Measurements from ENCODE around the gene CEACAM19.
"Not testable (repeated sequence)": the region's sequence is repeated elsewhere in the genome, so short reads cannot be mapped to it uniquely, and the experiment has no call there.

The CEACAM19 gene

DNA sequence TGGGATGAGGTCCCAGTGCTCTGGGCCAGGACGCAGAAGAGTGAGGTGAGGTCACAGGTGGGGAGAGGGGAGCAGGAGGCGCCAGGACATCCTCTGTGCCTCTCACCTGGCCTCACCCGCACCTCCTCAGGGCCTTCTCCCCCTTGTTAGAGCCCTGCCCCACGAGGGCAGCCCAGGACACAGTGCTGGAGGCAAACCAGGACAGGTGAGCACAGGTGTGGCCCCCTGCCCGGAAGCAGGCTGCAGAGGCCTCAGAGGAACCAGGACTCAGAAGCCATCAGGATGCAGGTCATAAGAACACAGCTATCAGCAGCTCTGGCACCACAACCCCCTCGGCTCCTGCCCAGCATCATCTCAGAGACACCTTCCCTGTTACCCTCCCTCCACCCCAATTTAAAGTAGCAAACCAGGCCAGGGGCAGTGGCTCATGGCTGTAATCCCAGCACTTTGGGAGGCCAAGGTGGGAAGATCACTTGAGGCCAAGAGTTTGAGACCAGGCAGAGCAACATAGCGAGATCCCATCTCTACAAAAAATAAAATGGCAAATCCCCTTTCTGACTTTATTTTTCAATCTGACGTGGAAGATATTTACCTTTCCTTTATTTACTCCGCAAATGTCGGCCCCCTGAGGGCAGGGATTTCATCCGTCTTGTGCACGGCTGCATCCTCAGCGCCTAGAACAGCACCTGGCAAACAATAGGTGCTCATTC lies 27.4 kb downstream of the CEACAM19 start, which contains the start of gene CEACAM16:
TSS of gene CEACAM16 (plus strand) at position 660 of the 710 bp plus-strand sequence. CDS start 2,306 bp downstream, outside the sequence.
- no peak for DNase-seq (ENCODE audit: low read depth in 2 of 3, low spot score in 2 of 3)

DNA sequence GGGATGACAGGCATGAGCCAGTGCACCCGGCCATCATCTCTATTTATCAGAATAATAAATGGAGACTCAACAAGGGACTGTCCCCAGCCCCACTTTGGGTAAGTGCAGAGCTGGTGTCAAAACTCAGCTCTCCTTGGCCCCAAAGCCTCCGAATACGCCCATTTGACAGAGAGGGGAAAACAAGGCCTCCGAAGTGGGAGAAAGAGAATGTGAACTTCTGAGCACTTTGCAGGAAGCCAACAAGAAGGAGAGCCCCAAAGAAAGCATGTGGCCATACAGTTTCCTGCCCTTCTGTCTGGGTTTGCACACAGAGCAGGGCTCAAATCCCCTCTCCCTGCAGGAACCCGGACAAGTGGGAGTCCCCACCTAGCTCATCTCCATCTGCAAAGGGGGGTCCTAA lies 29.3 kb downstream of the CEACAM19 start:
- no peak for DNase-seq (ENCODE audit: low read depth in 2 of 3, low spot score in 2 of 3)

DNA sequence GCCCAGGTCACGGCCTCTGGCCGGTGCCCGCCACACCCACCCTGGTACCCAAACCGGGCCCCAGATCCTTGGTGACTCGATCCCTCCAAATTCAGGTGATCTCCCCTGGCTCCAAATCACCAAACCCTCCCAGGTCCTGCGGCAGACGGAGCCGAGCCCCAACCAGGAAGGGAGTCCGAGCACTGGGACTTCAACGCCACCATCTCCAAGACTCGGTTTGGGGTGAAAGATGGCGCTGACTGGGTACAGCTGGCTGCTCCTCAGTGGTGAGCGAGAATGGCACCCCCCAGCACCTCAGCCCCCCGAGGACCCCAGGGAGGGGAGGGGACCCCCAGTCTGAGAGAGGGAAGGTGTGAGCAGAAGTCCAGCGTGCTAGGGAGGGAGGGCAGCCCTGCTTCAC lies 29.9 kb downstream of the CEACAM19 start:
- DNase-seq (ENCODE audit: low read depth in 2 of 3, low spot score in 2 of 3) = no peak

DNA sequence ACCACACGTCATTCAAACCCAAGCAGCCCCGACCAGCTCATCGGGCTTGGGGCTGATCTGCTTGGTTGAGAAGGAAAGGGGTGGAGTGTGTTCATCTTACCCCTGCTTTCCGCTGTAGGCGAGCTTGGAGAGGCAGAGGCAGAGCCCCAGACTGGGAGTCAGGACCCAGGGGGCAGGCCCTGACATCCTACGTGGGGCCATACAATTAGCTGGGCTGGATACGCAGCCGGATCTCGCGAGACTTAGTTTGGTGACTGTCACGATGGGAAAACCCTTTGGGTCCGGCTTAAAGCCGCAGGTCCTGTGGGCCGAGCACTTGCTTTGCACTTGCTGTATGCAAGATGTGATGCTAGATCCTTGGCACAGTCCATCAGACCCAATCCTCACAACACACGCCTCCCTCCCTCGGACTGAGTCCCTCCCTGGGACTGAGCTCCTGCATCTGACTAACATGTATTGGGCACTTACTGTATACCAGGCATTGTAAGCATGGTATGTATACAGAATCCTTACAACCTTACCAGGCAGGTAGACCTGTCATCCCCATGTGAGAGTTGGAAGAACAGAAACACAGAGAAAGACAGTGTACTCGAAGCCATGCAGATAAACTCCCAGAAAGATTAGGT lies 31.4 kb downstream of the CEACAM19 start:
- no peak for DNase-seq (ENCODE audit: low read depth in 2 of 3, low spot score in 2 of 3)

DNA sequence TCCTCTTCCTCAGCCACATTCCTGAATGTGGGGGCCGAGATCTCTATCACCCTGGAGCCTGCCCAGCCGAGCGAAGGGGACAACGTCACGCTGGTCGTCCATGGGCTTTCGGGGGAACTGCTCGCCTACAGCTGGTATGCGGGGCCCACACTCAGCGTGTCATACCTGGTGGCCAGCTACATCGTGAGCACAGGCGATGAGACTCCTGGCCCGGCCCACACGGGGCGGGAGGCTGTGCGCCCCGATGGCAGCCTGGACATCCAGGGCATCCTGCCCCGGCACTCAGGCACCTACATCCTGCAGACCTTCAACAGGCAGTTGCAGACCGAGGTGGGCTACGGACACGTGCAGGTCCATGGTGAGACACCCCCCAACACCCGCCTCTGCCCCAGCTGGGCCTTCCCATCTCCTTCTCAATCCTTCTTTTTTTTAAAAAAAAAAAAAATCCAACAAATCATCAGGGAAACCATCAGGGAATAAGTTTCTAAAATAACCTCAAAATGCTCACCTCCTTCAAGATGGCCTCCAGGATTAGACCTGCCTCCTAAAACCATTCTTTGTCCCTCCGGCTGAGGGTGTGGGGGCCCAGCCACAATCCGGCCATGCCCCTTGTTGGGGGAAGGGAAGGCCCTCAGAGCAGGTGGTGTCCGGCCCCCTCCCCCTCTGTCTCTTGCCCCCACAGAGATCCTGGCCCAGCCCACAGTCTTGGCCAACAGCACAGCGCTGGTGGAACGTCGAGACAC lies 32.2 kb downstream of the CEACAM19 start:
- DNase-seq (ENCODE audit: low read depth in 2 of 3, low spot score in 2 of 3) = no peak

DNA sequence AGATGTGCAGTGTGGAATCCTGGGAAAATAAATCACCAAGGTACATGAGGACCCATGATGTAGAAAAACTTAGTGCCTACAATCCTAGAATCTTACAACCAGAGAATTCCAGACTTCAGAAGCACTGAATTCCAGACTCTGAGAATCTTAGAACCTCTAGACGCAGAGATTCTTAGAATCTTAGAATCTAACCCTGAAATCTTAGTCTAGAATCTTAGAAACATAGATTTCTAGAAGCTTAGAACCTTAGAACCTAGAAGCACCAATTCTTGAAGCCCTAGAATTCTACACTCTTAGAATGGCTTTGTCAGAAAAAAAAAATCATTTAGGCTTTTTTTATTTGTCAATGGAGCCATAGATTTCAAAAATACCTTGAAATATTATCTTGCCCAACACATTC lies 33.7 kb downstream of the CEACAM19 start:
- DNase-seq (ENCODE audit: low read depth in 2 of 3, low spot score in 2 of 3) = no peak

DNA sequence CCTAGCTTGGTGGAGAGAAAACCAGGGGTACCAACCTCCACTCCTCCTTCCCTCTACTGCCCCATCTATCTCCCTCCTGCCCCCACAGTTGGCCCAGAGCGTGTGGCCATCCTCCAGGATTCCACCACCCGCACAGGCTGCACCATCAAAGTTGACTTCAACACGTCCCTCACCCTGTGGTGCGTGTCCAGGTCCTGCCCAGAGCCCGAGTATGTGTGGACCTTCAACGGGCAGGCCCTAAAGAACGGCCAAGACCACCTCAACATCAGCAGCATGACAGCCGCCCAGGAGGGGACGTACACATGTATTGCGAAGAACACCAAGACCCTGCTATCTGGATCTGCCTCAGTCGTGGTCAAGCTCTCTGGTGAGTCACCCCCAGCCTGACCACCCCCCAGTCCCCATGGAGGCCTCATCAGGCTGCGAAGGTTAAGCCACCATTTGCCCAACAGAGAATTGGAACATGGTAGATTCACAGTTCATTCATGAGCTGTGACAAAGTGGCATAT lies 34.3 kb downstream of the CEACAM19 start:
- no peak for DNase-seq (ENCODE audit: low read depth in 2 of 3, low spot score in 2 of 3)

DNA sequence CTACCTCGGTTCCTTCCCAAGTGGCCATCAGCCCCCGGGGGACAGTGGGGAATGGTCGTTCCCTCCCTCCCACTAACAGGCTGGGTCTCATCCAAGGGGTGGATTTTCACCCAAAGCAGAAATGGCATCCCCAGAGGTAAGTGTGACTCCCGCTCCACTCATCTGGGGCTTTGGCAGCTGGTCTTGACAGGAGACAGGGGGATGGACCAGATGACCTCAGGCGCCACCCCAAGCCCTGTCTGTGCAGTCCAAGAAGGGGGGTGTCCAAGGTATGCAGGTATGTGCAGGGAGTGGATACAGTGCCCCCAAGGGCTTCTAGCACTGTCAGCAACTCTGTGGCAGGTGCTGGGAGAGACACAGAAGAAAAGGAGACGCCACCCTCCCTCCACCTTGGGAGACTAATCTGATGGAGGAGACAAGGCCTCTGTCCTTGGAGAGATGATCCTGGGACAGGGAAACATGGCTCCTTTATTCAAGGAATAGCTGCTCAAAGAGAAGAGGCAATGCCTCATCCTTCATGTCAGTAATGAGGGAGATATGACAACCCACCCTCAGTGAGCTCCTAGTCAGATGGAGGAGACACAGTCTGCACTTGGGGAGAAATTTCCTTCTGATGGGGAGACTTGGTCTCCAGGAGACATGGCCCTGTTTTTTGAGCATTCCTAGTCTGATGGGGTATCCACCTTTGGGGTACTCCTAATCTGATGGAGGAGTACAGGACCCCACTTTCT lies 35.4 kb downstream of the CEACAM19 start:
- no peak for DNase-seq (ENCODE audit: low read depth in 2 of 3, low spot score in 2 of 3)

DNA sequence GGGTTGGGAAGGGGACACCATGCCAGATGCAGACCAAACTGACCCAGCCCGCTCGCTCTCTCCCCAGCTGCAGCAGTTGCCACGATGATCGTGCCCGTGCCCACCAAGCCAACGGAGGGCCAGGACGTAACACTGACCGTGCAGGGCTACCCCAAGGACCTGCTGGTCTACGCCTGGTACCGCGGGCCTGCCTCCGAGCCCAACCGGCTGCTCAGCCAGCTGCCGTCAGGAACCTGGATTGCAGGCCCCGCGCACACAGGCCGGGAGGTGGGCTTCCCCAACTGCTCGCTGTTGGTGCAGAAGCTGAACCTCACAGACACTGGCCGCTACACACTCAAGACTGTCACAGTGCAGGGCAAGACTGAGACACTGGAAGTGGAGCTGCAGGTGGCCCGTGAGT lies 36.5 kb downstream of the CEACAM19 start:
- DNase-seq (ENCODE audit: low read depth in 2 of 3, low spot score in 2 of 3) = no peak

DNA sequence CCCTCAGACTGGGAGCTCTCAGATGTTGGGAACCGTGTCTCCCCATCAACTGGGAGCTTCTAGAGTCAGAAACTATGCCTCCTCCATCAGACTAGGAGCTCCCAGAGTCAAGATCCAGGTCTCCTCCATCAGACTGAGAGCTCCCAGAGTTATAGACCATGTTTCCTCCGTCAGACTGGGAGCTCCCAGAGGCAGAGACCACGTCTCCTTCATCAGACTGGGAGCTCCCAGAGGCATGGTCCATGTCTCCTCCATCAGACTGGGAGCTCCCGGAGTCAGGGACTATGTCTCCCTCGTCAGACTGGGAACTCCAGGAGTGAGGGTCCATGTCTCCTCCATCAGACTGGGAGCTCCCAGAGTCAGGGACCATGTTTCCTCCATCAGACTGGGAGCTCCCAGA lies 37.7 kb downstream of the CEACAM19 start:
- no peak for DNase-seq (ENCODE audit: low read depth in 2 of 3, low spot score in 2 of 3)

DNA sequence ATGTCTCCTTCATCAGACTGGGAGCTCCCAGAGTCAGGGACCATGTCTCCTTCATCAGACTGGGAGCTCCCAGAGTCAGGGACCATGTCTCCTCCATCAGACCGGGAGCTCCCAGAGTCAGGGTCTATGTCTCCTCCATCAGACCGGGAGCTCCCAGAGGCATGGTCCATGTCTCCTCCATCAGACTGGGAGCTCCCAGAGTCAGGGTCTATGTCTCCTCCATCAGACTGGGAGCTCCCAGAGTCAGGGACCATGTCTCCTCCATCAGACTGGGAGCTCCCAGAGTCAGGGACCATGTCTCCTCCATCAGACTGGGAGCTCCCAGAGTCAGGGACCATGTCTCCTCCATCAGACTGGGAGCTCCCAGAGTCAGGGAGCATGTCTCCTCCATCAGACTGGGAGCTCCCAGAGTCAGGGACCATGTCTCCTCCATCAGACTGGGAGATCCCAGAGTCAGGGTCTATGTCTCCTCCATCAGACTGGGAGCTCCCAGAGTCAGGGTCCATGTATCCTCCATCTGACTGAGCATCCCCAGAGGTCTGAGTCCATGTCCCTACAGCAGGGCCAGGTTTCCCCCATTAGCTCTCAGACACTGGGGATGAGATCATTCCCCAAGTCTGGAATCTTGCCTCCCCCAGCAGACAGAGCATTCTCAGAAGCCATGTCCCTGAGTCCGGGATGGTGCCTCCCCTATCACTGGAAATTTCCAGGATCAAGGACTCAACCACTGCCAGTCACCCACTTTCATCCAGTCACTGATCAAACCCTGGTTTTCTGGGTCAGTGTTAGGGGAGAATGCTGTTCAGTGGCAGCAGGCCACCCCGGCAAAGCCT lies 38.4 kb downstream of the CEACAM19 start:
- DNase-seq (ENCODE audit: low read depth in 2 of 3, low spot score in 2 of 3) = not testable (repeated sequence)

DNA sequence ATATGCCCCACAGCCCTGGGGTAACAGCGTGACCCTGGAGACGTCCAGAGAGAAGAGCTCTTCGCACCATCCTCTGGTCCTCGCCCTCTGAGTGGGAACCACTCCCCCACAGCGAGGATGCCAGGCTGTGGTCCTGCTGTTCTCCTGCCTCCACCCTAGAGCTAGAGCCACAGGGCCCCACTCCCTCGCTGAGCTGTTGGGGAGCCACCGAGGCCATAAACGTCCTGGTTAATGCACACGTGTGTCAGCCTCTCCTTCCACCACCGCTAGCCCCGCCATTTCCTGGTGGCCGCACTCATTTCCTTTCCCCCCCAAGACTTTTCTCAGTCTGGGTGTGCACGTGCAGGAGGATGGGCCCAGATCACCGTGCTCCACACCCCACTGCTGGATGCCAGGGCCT lies 39.2 kb downstream of the CEACAM19 start:
- no peak for DNase-seq (ENCODE audit: low read depth in 2 of 3, low spot score in 2 of 3)

DNA sequence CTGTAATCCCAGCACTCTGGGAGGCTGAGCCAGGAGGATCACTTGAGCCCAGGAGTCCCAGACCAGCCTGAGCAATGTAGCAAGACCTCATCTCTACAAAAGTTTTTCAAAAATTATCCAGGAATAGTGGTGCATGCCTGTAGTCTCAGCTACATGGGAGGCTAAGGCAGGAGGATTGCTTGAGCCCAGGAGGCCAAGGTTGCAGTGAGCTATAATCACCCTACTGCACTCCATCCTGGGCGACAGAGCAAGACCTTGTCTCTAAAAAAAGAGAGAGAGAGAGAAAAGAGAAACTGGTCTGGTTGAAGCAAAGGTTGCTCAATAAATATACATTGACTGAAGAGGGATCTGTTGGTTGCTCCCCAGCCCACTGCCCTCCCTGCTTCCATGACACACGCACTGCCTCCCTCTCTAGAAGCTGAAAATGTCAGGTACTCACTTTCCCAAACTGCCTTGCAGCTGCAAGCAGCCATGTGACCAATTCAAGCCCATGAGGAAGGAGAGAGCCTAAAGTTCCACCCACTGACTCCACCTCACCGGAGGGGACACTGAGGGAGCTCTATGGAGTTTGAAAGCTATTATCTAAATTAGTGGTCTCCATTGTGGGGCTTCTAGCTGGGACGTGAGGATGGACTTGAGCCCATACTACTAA lies 41.7 kb downstream of the CEACAM19 start:
- no peak for DNase-seq (ENCODE audit: low read depth in 2 of 3, low spot score in 2 of 3)

DNA sequence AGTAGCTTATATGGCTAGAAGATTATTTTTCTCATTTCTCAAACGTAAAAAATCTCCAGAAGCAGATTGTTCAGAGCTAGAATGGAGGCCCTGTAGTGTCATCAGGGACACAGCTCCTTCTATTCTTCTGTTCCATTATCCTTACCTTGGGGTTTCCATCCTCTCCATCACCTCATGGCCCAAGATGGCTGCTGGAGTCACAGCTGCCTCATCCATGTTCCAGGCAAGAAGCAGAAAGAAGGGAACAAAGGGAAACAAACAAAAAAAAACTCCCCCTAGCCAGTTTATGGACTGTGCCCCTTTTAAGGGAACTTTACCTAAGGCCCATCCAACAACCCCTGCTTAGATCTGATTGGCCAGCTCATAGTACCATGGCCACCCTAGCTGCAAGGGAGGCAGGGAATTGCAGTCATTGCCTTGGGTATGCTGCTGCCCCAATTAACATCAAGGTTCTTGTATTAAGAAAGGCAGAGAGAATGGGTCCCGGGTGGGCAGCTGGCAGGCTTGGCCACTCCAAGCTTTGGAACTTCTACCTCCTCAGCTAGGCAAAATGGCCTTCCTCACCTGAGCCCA lies 43.4 kb downstream of the CEACAM19 start:
- no peak for DNase-seq (ENCODE audit: low read depth in 2 of 3, low spot score in 2 of 3)

DNA sequence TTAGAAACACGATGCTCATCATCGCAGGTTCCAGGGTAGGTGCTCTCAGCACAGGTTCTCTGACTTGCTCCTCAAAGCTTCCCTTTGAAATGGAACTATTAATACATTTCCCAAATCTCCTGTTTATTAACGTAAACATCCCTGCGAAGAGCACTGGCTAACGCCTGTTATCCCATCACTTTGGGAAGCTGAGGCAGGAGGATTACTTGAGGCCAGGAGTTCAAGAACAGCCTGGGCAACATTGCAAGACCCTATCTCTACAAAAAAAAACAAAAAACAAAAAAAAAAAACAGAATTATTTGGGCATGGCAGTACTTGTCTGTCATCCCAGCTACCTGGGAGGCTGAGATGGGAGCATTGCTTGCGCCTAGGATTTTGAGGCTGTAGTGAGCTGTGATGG lies 46.3 kb downstream of the CEACAM19 start:
- no peak for DNase-seq (ENCODE audit: low read depth in 2 of 3, low spot score in 2 of 3)

DNA sequence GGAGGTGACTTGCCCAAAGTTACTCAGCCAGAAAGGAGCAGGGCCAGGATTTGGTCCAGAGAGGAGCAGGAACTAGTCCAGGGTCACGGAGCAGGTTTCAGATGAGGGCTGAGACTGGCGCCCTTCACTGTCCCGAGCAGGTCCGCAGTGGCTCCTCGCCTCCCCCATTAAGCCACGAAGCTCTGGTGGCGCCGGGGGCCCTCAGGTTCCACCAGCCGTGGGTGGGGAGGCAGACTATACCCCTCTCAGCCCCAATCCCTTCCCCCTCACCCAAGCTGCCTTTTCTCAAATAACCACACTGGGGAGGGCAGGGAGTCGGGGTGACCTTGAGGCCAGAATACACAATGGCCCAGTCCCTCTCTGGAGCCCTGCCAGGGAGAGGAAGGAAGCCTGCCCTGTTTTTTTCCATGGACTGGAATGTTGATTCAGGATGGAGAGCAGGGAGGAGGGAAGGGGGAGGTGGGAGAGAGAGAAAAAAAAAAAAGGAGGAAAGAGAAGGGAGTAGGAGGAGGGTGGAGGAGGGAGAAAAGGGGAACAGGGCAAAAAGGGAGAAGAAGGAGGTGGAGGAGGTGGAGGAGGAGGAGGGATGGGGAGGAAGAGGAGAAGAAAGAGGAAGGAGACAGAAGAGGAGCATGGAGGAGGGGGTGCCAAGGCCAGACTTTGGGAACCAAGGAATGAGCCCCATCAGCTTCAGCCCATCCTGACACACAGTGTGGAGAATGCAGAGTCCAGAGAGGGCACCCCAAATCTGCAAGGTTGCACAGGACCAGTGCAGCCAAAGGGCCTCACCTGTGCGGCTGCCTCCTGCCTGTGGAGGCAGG lies 47.4 kb downstream of the CEACAM19 start:
- DNase-seq (ENCODE audit: low read depth in 2 of 3, low spot score in 2 of 3) = no peak

DNA sequence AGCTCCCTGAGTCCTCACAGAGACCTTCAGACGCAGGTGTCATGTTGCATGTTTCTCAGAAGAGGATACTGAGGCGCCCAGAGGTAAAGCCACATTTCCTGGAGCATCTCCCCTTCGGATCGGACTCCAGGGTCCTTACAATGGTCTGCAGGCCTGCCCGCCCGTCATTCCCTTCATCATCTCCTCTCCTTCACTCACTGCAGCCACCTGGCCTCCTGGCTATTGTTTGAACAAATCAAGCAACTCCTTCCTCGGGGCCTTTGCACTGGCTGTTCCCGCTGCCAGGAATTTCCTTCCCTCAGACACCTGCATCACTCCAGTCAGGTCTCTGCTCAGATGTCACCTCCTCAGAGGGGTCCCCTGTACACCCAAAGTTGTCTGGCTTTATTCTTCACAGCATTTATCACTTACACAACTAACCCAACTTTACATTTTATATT lies 48.0 kb downstream of the CEACAM19 start:
- no peak for DNase-seq (ENCODE audit: low read depth in 2 of 3, low spot score in 2 of 3)

DNA sequence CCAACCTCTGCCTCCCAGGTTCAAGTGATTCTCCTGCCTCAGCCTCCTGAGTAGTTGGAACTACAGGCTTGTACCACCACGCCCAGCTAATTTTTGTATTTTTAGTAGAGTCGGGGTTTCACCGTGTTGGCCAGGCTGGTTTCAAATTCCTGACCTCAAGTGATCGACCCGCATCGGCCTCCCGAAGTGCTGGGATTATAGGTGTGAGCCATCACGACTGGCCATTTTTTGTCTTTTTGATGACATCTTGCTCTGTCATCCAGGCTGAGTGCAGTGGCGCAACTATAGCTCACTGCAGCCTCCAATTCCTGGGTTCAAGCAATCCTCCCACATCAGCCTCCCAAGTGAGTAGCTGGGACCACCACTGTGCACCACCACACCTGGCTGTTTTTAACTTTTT lies 49.1 kb downstream of the CEACAM19 start:
- DNase-seq (ENCODE audit: low read depth in 2 of 3, low spot score in 2 of 3) = not testable (repeated sequence)

DNA sequence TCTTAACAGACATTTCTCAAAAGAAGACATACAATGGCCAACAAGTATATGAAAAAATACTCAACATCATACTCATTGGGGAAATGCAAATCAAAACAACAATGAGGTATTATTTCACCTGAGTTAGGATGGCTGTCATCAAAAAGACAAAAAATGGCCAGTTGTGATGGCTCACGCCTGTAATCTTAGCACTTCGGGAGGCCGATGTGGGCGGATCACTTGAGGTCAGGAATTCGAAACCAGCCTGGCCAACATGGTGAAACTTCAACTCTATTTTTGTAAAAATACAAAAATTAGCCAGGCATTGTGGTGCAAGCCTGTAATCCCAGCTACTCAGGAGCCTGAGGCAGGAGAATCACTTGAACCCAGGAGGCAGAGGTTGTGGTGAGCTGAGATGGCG lies 49.7 kb downstream of the CEACAM19 start:
- DNase-seq (ENCODE audit: low read depth in 2 of 3, low spot score in 2 of 3) = no peak

Measured in activated CD8-positive, alpha-beta memory T cell treated with anti-CD3 and anti-CD28 coated beads for 48 hours (primary cell).